NCI-H748 treated with DMSO at 0.1 percent for 48 hours (cell line): ENCODE results near the gene SPATA2L.

Source experiments
- DNase-seq: peaks from one replicate; lab custom pipeline; 2025; lab: John Stamatoyannopoulos, UW

SPATA2L gene

DNA sequence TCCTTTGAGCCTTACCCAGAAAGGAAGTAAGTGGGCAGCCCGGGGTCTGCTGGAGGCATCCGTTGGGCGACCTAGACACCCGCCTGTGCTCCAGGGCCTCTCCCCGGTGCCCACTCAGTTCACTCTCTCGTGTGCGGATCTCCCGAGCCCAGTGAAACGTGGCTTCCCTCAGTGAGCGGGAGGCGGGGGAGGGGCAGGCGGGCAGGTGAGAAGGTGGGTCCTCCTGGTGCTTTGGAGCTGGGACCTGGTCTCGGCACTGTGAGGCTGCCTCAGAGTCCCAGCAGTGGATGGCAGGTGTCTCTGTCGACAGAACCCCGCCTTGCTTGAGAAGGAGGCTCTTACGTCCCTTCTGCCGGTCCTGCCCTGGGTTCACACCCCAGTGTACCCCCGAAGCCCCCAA lies 27.8 kb upstream of the SPATA2L start:
- no peak for DNase-seq

DNA sequence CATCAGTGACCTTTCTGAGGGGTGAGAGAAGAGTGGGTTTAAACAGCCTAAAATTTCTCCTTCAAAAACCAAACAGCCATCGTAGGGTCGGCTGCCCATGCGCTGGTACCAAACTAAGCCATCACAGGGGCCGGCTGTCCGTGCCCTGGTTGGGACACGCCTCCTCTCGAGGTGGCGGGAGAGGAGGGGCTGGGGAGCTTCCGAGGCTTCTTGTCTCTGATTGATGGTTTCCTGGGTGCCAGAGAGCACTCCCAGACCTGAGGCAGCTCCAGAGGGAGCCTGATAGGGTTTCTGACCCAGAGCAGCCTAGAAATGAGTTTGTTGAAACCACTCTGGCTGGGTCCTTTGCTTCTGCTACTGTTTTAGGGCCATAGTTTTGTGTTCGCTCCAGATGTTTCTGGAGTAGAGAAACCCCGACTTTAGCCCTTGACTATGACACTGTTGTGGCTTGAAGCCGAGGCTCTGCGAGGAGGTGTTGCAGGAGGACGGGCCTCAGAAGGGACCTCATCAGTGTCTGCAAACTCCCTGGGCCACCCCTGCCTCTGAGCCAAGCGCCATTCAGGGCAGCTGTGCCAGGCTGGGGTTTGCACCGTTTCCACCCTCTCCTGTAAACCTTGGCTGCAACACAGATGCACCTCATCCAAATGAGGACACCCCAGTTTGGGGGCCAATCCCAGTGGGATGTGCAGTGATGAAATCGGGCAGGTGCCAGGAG lies 26.1 kb upstream of the SPATA2L start:
- no peak for DNase-seq

DNA sequence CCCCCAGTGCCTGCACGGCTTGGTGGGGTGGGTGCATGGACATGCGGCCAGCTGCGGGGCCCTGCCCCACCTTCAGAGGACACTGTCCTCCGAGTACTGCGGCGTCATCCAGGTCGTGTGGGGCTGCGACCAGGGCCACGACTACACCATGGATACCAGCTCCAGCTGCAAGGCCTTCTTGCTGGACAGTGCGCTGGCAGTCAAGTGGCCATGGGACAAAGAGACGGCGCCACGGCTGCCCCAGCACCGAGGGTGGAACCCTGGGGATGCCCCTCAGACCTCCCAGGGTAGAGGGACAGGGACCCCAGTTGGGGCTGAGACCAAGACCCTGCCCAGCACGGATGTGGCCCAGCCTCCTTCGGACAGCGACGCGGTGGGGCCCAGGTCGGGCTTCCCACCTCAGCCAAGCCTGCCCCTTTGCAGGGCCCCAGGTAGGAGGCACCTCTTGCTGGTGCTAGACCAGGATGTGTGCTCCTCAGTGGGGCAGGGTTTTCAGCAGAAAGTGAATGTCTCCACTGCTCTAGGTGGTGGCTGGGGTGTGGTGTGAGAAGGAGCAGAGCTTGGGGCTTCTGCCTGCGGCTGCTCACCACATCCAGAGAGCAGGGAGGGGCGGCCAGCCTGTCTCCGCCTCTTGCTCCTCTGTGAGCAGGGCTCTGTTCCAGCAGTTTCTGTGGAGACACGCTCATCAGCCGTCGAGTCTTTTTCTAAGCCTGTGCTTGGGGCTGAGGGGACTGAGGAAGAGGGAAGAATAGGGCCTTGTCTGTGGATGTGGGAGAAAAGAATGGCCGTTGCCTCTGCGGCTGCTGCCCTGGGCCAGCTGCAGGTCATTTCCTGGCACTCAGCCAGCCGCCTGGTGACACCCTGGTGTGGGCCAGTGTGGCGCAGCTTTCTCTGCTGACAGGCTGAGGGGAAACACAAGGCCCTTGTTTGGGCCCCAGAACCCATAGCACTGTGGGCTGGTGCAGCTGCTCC lies 22.1 kb upstream of the SPATA2L start:
- DNase-seq: no peak

DNA sequence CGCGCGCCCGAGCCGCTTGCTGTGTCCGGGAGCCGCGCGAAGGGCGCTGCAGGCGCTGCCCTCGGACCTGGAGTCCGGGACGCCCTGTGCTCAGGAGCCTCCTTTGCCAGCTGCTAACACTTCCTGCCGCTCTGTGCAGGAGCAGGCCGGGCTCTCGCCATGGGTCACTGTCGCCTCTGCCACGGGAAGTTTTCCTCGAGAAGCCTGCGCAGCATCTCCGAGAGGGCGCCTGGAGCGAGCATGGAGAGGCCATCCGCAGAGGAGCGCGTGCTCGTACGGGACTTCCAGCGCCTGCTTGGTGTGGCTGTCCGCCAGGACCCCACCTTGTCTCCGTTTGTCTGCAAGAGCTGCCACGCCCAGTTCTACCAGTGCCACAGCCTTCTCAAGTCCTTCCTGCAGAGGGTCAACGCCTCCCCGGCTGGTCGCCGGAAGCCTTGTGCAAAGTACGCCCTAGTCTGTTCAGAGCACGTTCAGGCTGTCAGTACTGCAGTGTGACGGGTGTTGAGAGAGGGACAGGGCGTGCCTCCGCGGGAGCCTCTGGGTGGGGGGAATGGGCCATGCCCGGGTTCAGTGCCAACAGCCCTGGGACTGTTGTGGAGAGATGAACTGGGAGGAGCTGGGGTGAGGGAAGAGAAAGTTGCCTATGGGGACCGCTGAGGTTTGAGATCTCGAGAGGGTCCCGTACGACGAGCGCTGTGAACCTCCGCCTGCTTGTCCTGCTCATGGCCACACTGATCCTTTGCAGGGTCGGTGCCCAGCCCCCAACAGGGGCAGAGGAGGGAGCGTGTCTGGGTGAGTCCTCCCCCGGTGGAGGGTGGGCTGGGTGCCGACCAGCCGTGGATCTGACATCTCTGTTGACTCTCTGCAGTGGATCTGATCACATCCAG lies 21.1 kb upstream of the SPATA2L start:
- DNase-seq: no peak

DNA sequence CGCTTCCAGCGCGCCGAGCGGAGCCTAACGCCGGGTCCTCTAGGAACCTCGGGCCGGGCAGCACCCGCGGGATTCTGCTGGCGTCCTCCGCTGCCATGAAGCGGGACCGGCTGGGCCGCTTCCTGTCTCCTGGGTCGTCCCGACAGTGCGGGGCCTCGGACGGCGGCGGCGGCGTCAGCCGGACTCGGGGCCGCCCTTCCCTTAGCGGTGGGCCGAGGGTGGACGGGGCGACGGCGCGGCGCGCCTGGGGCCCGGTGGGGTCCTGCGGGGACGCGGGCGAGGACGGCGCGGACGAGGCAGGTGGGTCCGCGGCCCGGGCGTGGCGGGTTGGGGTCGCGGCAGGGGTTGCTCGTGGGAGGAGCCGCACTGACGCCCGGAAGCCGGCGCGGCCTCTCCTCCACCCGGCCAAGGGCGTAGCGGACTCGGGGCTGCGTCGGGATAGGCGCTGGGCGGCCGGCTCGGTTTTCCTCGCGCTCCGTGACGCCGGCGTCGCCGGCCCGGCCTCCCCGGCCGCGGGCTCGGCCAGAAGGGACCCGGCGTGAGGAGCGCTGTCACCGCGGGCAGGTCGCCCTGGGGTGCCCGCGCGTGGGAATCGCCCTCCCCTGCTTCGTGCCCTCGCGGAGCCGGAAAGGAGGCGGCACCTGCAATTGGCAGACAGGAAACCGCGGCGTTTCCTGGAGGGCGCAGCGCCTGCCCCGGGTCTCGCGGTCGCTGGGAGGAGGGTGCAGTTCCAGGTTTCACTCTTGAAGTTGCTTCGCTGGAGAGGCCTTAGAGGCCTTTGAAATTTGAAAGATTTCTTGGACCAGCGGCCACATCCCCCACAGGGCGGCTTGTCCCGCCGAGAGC lies 20.3 kb upstream of the SPATA2L start:
- DNase-seq: no peak

DNA sequence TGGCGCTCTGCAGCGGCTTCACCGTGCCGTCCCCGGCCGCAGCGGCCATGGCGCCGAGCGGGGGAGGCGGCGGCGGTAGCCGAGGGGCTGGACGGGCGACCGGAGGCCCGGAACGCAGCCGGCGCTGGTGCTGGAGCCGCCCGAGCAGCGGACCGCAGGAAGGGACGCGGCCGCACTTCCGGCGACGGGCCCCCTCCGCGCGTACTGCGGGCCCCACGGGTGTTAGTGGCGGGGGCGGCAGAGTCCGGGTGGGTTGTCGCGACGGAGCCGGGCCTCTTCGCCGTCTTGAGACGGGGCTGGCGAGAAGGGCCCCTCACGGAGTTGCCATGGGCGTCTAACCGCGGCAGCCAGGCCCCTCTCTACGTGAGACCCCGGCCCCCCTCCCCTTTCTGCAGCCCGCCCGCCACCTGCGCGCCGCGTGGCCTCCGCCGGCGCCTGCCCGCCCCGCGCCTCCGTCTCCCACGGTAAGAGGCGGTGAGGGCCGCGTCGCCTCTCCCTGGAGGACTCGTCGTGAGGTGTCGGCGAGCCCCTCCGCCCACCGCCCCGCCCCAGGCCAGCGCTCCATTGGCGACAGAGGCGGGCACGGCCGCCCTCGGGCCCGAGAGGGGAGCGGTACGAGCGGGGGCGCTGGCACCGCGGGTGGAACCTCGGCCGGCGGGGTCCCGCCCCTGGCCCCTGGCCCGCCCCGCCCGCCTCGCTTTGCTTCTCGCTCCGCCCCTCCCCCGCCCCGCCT lies 19.5 kb upstream of the SPATA2L start, which contains the start of the genes VPS9D1 and ZNF276:
Gene VPS9D1 (minus strand): TSS at position 86 of the 733 bp plus-strand sequence. CDS start 37 bp downstream, at position 49.
Gene ZNF276 (plus strand): TSS at position 725 of the 733 bp plus-strand sequence. CDS start 104 bp downstream, outside the sequence.
- no peak for DNase-seq

DNA sequence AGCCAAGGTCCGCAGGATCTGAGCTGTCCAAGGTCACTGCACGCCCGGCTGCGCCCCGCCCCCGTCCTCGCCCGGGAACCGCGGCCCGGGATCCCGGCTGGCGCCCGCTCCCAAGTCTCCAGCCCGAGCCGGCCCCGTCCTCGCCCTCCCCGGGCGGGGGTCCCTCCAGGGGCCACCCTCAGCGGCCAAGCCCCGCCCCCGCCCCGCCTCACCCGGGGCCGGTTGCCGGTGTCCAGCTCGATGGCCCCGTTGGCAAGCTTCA lies 19.0 kb upstream of the SPATA2L start:
- DNase-seq: no peak

DNA sequence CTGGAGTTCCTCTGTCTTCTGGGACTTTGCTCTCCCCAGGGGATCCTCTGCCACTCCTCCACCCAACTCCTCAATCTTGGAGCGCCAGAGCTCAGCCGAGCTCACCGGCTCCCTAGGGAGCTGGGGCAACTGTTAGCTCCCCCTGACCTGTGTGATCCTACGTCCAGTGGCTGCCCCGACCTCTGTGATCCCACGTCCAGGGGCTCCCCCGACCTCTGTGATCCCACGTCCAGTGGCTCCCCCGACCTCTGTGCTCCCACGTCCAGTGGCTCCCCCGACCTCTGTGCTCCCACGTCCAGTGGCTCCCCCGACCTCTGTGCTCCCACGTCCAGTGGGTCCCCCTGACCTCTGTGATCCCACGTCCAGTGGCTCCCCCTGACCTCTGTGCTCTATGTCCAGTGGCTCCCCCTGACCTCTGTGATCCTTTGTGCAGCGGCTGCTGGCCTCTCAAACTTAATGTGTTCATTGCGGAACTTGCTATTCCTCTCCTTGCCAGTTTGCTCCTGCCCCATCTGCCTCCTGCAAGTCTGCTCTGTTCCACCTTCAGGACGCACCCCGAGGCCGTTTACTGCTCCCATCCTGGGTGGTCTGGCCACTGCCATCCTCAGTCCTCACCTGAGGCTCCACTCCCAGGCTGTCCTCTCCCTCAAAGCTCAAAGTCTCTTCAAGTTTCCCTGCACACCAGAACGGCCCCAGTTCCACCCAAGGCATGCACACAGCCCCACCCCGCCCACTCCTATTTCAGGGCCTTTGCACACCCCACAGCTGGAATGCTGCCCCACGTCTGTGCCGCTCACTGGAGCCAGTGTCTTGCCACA lies 16.4 kb upstream of the SPATA2L start:
- DNase-seq: no peak

DNA sequence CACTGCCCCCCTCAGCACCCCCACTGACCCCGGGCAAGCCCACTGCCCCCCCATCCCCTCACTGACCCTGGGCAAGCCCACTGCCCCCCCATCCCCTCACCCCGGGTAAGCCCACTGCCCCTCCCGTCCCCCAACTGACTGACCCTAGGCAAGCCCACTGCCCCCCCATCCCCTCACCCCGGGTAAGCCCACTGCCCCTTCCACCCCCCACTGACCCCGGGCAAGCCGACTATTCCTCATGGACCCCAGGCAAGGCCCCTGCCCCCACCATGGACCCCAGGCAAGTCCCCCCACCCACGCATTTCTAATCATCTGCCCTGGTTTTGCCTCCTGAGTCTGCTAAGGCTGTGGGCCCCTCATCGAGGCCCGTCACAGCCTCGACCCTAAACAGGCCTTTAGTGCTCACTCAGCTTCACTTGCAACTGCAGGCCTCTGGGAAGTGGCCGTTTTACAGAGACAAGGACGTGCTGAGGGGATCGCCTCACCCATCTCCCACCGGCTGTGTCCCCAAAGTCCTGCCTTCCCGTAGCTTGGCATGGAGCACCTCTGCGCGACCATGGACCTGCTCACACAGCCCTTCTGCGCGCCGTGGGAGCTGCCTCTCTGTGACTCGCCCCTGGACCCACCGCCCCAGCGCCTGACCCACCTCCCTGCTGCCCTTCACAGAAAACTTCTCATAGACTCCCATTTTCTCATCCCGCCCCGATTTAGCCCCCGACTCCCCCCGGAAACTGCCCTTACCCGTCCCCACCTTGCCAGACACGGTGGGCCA lies 15.6 kb upstream of the SPATA2L start:
- DNase-seq: no peak

DNA sequence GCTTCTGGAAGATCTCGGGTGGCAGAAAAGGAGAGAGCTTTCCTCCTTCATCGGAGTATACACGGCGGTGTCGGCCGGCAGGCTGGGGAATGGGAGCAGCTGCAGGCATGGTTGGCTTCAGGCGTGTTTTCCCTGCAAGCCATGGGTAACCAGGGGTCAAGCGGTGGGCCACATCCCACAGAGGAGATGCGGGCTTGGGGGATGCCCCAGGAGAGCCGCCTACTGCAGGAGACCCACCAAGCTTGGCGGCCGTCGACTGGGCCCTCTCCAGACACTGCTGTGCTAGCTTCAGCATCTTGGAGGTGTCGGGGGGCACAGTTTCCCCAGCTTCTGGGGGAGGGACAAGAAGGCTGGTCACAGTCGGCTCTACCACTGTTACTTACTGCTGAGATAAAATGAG lies 15.0 kb upstream of the SPATA2L start:
- no peak for DNase-seq

DNA sequence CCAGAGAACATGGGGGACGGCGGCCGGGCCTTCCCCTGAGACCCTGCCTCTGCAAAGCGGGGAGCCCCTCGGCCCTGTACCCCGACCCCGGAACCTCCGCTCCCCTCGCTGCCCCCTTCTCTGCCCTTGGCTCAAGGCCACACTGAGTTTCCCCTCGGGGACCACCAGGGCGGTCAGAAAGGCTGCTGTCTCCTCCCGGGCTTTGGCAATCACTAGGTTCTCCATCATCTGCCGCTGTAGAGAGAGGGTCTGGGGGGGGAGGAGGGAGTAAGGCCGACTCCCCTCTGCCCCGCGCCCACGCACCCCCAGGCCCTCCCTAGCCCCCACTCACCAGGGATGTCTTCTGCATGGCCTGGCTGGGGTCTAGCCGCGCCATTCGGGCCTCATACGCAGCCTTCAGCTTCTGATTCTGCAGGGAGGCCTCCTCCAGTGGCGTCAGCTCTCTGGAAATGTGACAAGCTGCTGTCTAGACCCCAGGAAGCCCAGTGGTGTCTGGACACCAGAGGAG lies 10.8 kb upstream of the SPATA2L start:
- DNase-seq: no peak

DNA sequence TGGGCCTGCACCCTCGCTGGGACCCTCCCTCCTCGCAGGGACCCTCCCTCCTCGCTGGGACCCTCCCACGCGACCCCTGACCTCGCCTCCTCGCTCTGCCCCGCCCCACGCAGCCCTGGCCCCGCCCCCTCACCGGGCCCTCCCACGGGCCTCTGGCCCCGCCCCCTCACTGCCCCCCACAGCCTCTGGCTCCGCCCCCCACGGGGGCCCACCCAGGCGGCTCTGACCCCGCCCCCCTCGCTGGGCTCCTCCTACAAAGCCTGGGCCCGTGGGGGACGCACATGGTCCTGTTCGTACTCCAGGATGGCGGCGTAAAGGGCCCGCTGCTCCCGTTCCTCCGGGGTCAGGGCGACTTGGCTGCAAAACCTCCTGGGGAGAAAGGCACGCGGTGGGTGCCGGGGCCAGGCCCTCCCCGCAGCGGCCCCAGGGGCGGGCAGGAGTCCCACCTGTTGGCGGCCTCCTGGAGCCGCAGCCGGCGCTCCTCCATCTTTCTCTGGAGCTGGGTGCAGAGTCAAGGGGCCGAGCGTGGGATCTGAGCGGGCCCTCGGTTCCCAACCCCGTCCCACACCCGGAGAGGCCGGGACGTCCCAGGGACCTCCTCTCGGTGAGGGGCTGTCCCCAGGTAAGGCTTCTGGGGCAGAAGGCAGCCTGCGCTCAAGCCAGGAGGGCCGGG lies 10.2 kb upstream of the SPATA2L start:
- DNase-seq: no peak

DNA sequence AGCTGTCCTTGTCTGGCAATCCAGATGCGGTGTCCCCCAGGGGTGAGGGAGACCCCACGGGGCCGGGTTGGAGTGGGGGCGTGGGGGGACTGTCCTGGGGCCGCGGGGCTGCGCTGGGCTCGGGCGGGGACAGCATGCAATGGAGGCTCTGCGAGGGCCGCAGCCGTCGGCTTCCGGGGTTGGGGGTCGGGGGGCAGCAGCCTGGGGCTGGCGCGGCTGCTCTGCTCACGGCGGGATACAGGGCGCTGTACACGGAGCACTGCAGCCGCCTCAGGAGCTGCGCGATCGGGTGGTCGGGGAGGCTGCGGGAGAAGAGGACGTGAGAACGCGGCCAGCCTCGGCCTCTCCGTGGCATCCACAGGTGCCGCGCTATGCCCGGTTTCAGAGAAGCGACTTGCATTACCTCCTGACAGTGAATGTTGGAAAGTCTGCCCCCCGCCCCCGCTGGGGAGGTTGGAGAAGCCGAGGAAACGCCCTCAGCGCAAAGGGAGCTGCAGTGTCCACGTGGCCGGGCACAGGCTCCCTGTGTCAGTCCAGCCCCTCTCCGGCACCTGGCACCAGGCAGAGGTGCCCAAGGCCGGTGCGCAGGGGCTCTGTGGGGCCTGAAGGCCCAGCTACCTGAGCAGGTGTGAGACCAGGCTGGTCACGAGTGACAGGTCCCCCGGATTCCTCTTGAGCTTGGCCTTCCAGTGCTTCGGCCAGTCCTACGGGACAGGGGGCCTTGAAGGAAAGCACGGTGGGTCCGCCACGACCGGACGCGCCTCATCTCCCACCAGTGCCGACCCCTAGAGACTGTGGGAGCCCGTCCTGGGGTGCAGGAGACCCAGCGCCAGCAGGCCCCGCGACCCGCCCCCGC lies 9.4 kb upstream of the SPATA2L start:
- DNase-seq: no peak

DNA sequence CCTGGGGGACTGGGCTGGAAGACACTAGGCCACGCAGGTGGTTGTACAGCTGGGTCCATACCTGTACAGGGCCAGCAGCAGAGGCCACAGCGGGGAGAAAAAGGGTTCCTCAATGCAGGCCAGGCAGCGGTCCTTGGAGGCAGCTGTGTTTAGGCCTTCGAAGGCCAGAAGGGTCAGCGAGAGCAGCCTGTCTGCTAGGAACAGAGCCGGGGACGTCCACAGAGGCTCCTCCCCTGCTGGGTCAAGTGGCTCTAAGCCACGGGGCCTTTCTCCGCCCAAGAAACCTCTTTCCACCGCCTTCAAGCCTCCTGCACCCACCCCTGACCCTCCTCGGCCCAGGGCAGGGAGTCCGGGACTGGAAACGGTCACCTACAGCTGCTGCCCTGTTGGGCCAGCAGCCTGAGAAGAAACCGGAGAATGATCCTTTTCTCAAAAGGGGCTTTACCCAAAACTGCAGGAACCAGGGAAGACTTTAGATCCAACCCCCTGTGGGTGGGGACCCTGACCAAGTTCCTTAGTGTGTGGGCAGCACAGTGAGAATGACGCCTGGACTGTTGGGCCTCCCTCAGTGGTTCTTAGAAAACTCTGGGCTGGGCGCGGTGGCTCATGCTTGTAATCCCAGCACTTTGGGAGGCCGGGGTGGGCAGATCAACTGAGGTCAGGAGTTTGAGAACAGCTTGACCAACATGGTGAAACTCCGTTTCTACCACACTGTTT lies 8.4 kb upstream of the SPATA2L start:
- no peak for DNase-seq

DNA sequence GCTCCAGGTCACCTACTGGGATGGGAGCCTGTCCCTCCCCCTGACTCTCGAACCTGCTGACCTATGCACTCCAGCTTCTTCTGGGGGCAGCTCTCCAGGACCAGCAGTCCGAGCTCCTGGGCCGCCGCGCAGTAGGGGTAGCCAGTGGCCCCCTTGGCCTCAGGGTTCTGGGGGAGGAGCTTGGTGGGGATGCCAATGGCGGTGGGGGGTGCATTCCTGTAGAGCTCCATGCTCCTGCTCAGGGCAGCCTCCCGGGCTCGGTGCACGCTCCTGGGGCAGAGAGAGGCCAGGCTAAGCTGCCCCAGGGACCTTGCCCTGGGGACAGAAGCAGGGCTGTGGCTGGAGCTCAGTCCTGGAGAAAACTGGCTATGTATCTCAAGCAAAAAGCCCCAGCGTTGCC lies 7.7 kb upstream of the SPATA2L start:
- DNase-seq: no peak

DNA sequence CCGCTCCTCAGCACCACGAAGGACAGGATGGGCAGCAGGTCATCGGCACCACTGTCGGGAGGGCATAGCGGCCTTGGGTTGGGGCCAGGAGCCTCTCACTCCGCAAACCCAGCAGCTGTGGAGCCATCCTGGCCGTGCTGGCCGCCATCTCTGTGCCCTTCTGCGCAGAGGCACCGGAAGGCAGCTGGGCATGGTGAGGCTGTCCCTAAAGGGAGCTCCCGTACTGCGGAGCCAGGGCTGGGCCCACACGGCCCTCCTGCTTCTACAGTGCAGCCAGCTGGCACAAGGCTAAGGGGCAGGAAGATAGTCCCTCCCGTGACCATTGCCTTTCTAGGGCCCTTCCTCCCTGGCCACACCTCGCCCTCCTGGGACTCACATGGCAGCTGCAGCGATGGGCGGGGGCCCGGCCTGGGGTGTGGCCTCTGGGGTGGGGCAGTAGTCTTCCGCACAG lies 7.0 kb upstream of the SPATA2L start:
- DNase-seq: no peak
